OCI-LY3 (cell line): ENCODE results near the gene SCN4A.
A peak's percentile ranks its signal among the peaks of the same experiment; 100 is the strongest.

Experiments used
- H2AFZ ChIP-seq: fragments of 200-600, 300-600 bp; shearing (Covaris generic); 2 replicates; pipeline ENCODE4 v1.6.0; 2014; ENCODE audit warnings: antibody characterized with exemption, low read depth, low read length
- H3K27ac ChIP-seq: fragments of 200-600, 300-600 bp; sonication (generic); 2 replicates; pipeline ENCODE4 v1.5.1; 2014; ENCODE audit warnings: mild to moderate bottlenecking, low read length, moderate library complexity, mixed read lengths
- H3K27me3 ChIP-seq: fragments of 200-600, 300-600 bp; sonication (generic); 2 replicates; pipeline ENCODE4 v1.6.1; 2014; ENCODE audit warnings: low read depth, low read length, mixed read lengths
- H3K36me3 ChIP-seq: fragments of 200-600, 300-600 bp; sonication (generic); replicated peaks from 2 replicates; pipeline ENCODE3; 2014; ENCODE audit warnings: low read depth, low read length, mixed read lengths
- H3K4me1 ChIP-seq: fragments of 300-600, 200-600 bp; sonication (generic); 2 replicates; pipeline ENCODE4 v1.6.1; 2014; ENCODE audit warnings: low read length, mixed read lengths
- H3K4me2 ChIP-seq: fragments of 200-600, 300-600 bp; sonication (generic); 2 replicates; pipeline ENCODE4 v1.6.1; 2014; ENCODE audit warnings: low read length, mixed read lengths
- H3K4me3 ChIP-seq: fragments of 300-600, 200-600 bp; sonication (generic); 2 replicates; pipeline ENCODE4 v1.5.1; 2014; ENCODE audit warnings: antibody characterized with exemption, mild to moderate bottlenecking, low read length, moderate library complexity
- H3K79me2 ChIP-seq: fragments of 300-600, 200-600 bp; shearing (Covaris generic); 2 replicates; pipeline ENCODE4 v1.6.1; 2014; ENCODE audit warnings: mild to moderate bottlenecking, low read length, mixed read lengths
- H3K9ac ChIP-seq: fragments of 300-600, 200-600 bp; shearing (Covaris generic); 2 replicates; pipeline ENCODE4 v1.6.0; 2014; ENCODE audit warnings: mild to moderate bottlenecking, low read length, moderate library complexity
- H3K9me3 ChIP-seq: fragments of 200-600, 300-600 bp; shearing (Covaris generic); 2 replicates; pipeline ENCODE4 v1.6.1; 2014; ENCODE audit warnings: low read length, mixed read lengths; ENCODE audit not compliant: insufficient read depth
- H4K20me1 ChIP-seq: fragments of 200-600, 300-600 bp; sonication (generic); 2 replicates; pipeline ENCODE4 v1.6.1; 2016; ENCODE audit warnings: low read length, mixed read lengths; ENCODE audit not compliant: insufficient read depth
- EZH2phosphoT487 ChIP-seq: fragments of 200-600 bp; shearing (Covaris generic); IDR thresholded peaks from 2 replicates; pipeline ENCODE4 v1.6.1; 2018; ENCODE audit warnings: antibody characterized with exemption, mixed run types, low read depth
- TF ChIP-seq, protein P1 (sequence below): fragments of 200-600, 300-600 bp; sonication (generic); IDR thresholded peaks from 2 replicates; pipeline ENCODE4 v1.5.1; 2014; ENCODE audit warnings: antibody characterized with exemption, low read length, low read depth

Gene SCN4A

DNA sequence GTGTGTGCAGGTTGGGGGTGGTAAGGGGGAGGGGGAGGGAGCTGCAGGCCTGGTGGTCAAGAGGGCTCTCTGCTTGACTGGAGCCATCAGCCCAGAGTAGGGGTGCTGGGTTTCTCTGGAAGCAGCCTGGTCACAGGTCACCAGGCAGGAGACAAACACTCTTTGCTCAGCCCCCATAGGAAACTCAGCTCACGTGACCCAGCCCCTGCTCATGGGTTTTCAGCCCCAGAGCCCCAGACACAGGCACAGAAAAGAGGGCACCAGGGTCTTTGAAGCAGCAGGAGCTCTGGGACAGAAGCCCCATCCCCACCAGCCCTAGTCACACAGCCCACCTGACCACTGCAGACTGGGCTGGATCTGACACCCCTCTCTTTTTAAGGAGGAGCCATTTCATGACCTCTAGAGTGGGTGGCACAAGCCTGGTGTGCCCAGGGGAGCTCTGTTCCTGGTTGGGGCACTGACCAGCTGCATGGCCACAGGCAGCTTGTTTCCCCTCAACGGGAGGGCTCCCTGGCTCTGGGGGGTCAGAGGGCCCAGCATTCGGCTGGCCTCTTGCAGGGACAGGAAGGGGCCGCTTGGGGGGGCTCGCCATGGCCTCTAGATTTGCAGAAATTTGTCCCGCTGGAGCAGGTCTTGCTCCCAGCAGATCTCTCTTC lies 26.8 kb downstream of the SCN4A start:
- peak overlapping the region; percentile 44; the same call in 1 of the 2 replicates for H3K9ac ChIP-seq
- no peaks in the 10 kb centered on the region for H3K79me2 ChIP-seq
- peak overlapping the region; percentile 96 for H3K4me2 ChIP-seq
- peak overlapping the region; percentile 21; the same call in 1 of the 2 replicates for H3K4me3 ChIP-seq
- no peak for TF ChIP-seq EZH2phosphoT487
- TF ChIP-seq, protein P1, sequence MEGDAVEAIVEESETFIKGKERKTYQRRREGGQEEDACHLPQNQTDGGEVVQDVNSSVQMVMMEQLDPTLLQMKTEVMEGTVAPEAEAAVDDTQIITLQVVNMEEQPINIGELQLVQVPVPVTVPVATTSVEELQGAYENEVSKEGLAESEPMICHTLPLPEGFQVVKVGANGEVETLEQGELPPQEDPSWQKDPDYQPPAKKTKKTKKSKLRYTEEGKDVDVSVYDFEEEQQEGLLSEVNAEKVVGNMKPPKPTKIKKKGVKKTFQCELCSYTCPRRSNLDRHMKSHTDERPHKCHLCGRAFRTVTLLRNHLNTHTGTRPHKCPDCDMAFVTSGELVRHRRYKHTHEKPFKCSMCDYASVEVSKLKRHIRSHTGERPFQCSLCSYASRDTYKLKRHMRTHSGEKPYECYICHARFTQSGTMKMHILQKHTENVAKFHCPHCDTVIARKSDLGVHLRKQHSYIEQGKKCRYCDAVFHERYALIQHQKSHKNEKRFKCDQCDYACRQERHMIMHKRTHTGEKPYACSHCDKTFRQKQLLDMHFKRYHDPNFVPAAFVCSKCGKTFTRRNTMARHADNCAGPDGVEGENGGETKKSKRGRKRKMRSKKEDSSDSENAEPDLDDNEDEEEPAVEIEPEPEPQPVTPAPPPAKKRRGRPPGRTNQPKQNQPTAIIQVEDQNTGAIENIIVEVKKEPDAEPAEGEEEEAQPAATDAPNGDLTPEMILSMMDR = peak; percentile 35
- no peaks in the 10 kb centered on the region for H3K9me3 ChIP-seq
- peak overlapping the region; percentile 21; the same call in 1 of the 2 replicates for H3K27ac ChIP-seq
- H3K4me1 ChIP-seq = peaks cover 26% of the 10 kb centered on the region
- H2AFZ ChIP-seq = peak overlapping the region; percentile 26; the same call in 1 of the 2 replicates
- H3K36me3 ChIP-seq = no peaks in the 10 kb centered on the region
- H4K20me1 ChIP-seq = no peaks in the 10 kb centered on the region
- H3K27me3 ChIP-seq = peaks cover 15% of the 10 kb centered on the region

DNA sequence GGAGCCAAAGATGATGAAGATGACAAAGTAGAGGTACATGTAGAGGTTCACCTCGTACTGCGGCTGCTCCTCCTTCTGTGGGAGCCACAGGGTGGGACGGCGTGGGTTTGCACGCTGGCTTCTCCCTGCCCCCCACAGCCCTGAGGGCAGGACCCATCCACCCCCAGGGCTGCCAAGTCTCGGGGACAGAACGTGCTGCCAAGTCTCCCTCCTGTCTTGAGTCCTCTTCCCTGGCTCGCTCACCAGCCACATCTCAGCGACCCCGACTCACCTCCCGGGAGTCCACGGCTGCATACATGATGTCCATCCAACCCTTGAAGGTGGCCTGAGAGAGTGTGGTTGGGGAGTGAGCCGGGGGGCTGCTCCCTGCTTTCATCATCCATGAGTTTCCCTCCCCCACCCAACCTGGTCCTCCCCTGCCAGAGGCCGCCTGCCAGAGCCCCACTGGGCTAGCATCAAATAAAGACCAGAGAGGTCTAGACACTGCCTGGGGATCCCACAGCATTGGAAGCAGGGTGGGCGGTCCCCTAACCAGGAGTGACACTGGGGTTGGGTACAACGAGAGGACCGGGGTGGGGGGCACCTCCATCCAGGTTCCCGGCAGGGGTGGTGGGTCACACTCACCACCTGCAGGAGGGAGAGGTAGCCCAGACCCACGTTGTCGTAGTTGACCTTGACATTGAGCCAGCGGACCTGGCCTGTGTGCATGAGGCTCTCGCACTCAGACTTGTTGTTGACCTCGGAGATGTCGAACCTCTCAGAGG lies 27.8 kb downstream of the SCN4A start:
- H3K4me1 ChIP-seq = peaks cover 20% of the 10 kb centered on the region
- no peak overlapping the region for H3K27ac ChIP-seq
- TF ChIP-seq, protein P1 = no peak
- TF ChIP-seq EZH2phosphoT487 = no peak
- no peaks in the 10 kb centered on the region for H3K36me3 ChIP-seq
- H3K79me2 ChIP-seq = no peaks in the 10 kb centered on the region
- H2AFZ ChIP-seq = no peak overlapping the region
- H4K20me1 ChIP-seq = no peaks in the 10 kb centered on the region
- no peak overlapping the region for H3K4me3 ChIP-seq
- H3K27me3 ChIP-seq = peaks cover 8% of the 10 kb centered on the region
- H3K9me3 ChIP-seq = no peaks in the 10 kb centered on the region
- no peak overlapping the region for H3K4me2 ChIP-seq
- H3K9ac ChIP-seq = no peak overlapping the region

DNA sequence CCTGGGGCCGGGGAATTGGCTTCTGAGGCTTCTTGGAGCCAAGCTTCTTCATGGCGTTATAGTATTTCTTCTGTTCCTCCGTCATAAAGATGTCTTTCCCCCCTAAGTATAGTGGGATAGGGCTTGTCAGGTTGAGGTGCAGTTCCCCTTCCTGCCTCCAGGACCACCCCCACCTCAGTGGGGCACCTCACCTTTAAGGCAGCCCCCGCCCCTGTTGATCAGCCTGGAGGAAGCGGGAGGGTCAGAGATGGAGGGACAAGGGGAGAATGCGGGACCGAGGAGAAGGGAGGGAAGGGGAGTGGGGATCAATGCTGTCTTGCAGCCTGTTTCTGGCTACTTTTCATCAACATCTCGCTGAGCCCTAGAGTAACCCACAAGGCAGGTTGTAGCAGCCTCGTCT lies 29.0 kb downstream of the SCN4A start:
- Histone ChIP-seq H4K20me1 (no peaks in the 10 kb centered on the region), H2AFZ (no peak overlapping the region), H3K4me2 (no peak overlapping the region), H3K4me1 (peaks cover 20% of the 10 kb centered on the region), H3K9me3 (no peaks in the 10 kb centered on the region), H3K36me3 (no peaks in the 10 kb centered on the region), H3K27me3 (no peaks in the 10 kb centered on the region), H3K27ac (no peak overlapping the region), H3K79me2 (no peaks in the 10 kb centered on the region), H3K4me3 (no peak overlapping the region), H3K9ac (no peak overlapping the region)
- no peak for TF ChIP-seq EZH2phosphoT487
- TF ChIP-seq, protein P1 = no peak

DNA sequence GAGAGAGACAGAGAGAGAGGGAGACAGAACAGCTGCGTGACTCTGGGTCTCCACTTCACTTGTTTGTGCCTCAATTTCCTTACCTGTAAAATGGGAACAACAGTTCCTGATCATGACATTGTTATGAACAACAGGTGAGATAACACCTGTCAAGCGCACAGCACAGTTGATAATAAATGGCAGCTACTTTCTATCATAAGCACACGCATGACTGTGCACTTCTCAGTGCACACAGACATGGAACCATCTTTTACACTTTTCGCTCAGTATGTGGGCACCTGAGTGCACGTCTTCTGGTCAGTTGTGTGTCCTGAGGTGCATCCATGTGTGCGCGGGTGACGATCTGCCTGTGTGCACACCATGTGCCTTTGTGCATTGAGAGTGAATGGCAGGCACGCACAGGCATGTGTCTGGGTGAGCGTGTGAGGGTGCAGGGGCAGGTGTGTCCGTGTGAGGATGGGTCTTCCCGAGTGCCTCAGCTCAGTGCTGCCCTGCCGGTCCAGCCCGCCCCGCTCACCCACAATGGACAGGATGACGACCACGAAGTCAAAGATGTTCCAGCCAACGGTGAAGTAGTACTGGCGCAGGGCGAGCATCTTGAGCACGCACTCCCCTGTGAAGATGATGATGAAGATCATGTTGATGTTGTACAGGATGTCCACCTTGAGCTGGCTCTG lies 30.3 kb downstream of the SCN4A start:
- H3K4me1 ChIP-seq = peaks cover 20% of the 10 kb centered on the region
- H3K27ac ChIP-seq = no peak overlapping the region
- no peak overlapping the region for H3K9ac ChIP-seq
- H3K9me3 ChIP-seq = no peaks in the 10 kb centered on the region
- H2AFZ ChIP-seq = no peak overlapping the region
- TF ChIP-seq EZH2phosphoT487 = no peak
- TF ChIP-seq, protein P1 = no peak
- H3K36me3 ChIP-seq = no peaks in the 10 kb centered on the region
- H3K4me2 ChIP-seq = no peak overlapping the region
- H4K20me1 ChIP-seq = no peaks in the 10 kb centered on the region
- no peak overlapping the region for H3K4me3 ChIP-seq
- H3K79me2 ChIP-seq = no peaks in the 10 kb centered on the region
- H3K27me3 ChIP-seq = no peaks in the 10 kb centered on the region
